Measurements from ENCODE around the gene IL36B.
A peak's percentile ranks its signal among the peaks of the same experiment; 100 is the strongest.

DNA sequence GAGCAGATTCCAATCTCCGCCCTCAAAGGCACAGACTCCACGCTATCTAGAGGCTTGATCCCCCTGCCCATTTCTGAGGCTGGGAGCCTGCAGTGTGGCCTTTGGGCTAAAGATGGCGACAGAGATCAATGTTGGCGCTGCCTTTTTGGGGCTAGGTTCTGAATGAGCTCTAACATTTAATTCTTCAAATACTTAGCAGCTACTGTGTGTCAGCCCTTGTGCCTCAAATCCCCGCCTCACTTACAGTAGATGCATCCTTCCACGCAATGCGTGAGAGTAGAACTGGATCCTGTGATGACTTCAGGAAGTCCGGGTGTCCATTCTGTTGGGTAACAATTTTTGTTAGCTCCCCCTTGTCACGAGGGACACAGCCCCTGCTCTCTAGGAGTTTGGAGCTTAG, 27.5 kb upstream of the IL36B start:
- no peak for TF ChIP-seq EP300 (IDR thresholded peaks at IDR 0.05)
- TF ChIP-seq, protein P1, sequence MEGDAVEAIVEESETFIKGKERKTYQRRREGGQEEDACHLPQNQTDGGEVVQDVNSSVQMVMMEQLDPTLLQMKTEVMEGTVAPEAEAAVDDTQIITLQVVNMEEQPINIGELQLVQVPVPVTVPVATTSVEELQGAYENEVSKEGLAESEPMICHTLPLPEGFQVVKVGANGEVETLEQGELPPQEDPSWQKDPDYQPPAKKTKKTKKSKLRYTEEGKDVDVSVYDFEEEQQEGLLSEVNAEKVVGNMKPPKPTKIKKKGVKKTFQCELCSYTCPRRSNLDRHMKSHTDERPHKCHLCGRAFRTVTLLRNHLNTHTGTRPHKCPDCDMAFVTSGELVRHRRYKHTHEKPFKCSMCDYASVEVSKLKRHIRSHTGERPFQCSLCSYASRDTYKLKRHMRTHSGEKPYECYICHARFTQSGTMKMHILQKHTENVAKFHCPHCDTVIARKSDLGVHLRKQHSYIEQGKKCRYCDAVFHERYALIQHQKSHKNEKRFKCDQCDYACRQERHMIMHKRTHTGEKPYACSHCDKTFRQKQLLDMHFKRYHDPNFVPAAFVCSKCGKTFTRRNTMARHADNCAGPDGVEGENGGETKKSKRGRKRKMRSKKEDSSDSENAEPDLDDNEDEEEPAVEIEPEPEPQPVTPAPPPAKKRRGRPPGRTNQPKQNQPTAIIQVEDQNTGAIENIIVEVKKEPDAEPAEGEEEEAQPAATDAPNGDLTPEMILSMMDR (IDR thresholded peaks at IDR 0.05): peak; percentile 30 to 40 (median 35)
